Astrocyte of the spinal cord (primary cell): Measurements from ENCODE around the gene ELMO1.

Experiments
- DNase-seq: peaks from one replicate; pipeline ENCODE4 v3.0.0; 2011; ENCODE audit warnings: low read depth, low spot score
- H3K4me3 ChIP-seq: 2 replicates; pipeline ENCODE4 v1.5.1; 2011; ENCODE audit warnings: low read depth, mild to moderate bottlenecking, low read length, moderate library complexity
- CTCF ChIP-seq: IDR thresholded peaks from 2 replicates; pipeline ENCODE4 v1.5.1; 2012; ENCODE audit warnings: low read depth, mild to moderate bottlenecking, low read length, inconsistent platforms
- in situ Hi-C: cut with HindIII; loops from 2 replicates; pipeline ENCODE4 v1.10.0; 2017; ENCODE audit warnings: low sequenced_read_pairs

Gene ELMO1

GRCh38 chr7:37408291-37409228, 40.1 kb downstream of the ELMO1 start:
- no peak for DNase-seq
- no peak overlapping the region for H3K4me3 ChIP-seq
- no peak for TF ChIP-seq CTCF
- in situ Hi-C loops, result no loop called here

GRCh38 chr7:37405603-37406122, 43.0 kb downstream of the ELMO1 start:
- no peak overlapping the region for H3K4me3 ChIP-seq
- in situ Hi-C loops, result no loop called here
- TF ChIP-seq CTCF, result no peak
- DNase-seq, result no peak

- TF ChIP-seq CTCF, result no peak
- DNase-seq, result no peak
- no peak overlapping the region for H3K4me3 ChIP-seq
- in situ Hi-C loops, result no loop called here
Measured at GRCh38 chr7:37405128-37405527, 43.5 kb downstream of the ELMO1 start.

- in situ Hi-C loops, result no loop called here
- no peak overlapping the region for H3K4me3 ChIP-seq
- TF ChIP-seq CTCF, result no peak
- DNase-seq, result no peak
Measured at GRCh38 chr7:37399876-37400421, 48.7 kb downstream of the ELMO1 start.

- in situ Hi-C loops, result no loop called here
- no peak for DNase-seq
- TF ChIP-seq CTCF, result no peak
- H3K4me3 ChIP-seq, result no peak overlapping the region
Measured at GRCh38 chr7:37398403-37398802, 50.3 kb downstream of the ELMO1 start.

- TF ChIP-seq CTCF, result no peak
- DNase-seq, result no peak
- no peak overlapping the region for H3K4me3 ChIP-seq
- in situ Hi-C loops, result no loop called here
Measured at GRCh38 chr7:37395618-37396259, 52.9 kb downstream of the ELMO1 start.
